ENCODE data around the gene ITCH. TPM values are rescaled to one million over a fixed set of nuclear protein-coding genes. Genes with fewer than 3 reads are reported as not detected.
A peak's percentile ranks its signal among the peaks of the same experiment; 100 is the strongest.
"Not testable (repeated sequence)": the region's sequence is repeated elsewhere in the genome, so short reads cannot be mapped to it uniquely, and the experiment has no call there.

ITCH gene
- polyA plus RNA-seq, 3 donors from 2014 or later, result 27.3 to 72.5 (median 35.7) TPM

- Mint-ChIP-seq H3K27ac (peak overlapping the region; percentile 23 to 90 (median 84)), H3K27me3 (ENCODE audit: low read depth in 3 of 3) (peaks cover 0 to 9% (median 0%) of the 10 kb centered on the region in 3 donors), H3K4me3 (peak overlapping the region in 4 of 5 donors; percentile 14 to 55 (median 32)), H3K9me3 (no peaks in the 10 kb centered on the region), H3K4me1 (peaks cover 61 to 75% of the 10 kb centered on the region in 2 donors), H3K36me3 (peaks cover 11 to 22% (median 15%) of the 10 kb centered on the region in 3 donors)
- DNase-seq, result no peak
These were observed 11.2 kb downstream of the ITCH start for GRCh38 chr20:34374209-34374760.

GRCh38 chr20:34375977-34376430 lies 12.9 kb downstream of the ITCH start:
- Mint-ChIP-seq H3K27me3 (ENCODE audit: low read depth in 3 of 3) (peaks cover 0 to 3% (median 2%) of the 10 kb centered on the region in 3 donors), H3K36me3 (peaks cover 4 to 9% (median 6%) of the 10 kb centered on the region in 3 donors), H3K4me1 (peaks cover 62 to 74% of the 10 kb centered on the region in 2 donors), H3K4me3 (peak overlapping the region; percentile 56 to 67 (median 65)), H3K9me3 (no peaks in the 10 kb centered on the region), H3K27ac (peak overlapping the region; percentile 66 to 90 (median 84))
- DNase-seq, result peak in 2 of 3 donors; percentile 45 to 46

- peak in 1 of 3 donors; percentile 28 for DNase-seq
- H3K27me3 Mint-ChIP-seq (ENCODE audit: low read depth in 3 of 3), result peaks cover 0 to 3% (median 2%) of the 10 kb centered on the region in 3 donors
- peak overlapping the region; percentile 56 to 78 (median 65) for H3K4me3 Mint-ChIP-seq
These were observed 14.2 kb downstream of the ITCH start for GRCh38 chr20:34377072-34377847.

GRCh38 chr20:34382174-34382573 lies 19.1 kb downstream of the ITCH start:
- peaks cover 0 to 3% (median 2%) of the 10 kb centered on the region in 3 donors for H3K36me3 Mint-ChIP-seq
- peak overlapping the region in 5 of 6 donors; percentile 34 to 53 (median 40) for H3K27ac Mint-ChIP-seq

More at GRCh38 chr20:34377072-34377847, 14.2 kb downstream of the ITCH start:
- H3K36me3 Mint-ChIP-seq, result peaks cover 3 to 6% (median 4%) of the 10 kb centered on the region in 3 donors
- no peaks in the 10 kb centered on the region for H3K9me3 Mint-ChIP-seq
- H3K4me1 Mint-ChIP-seq, result peaks cover 71 to 79% of the 10 kb centered on the region in 2 donors
- peak overlapping the region; percentile 66 to 90 (median 86) for H3K27ac Mint-ChIP-seq

GRCh38 chr20:34382877-34383455 lies 19.9 kb downstream of the ITCH start:
- H3K36me3 Mint-ChIP-seq; H3K4me3 Mint-ChIP-seq; H3K27me3 Mint-ChIP-seq (ENCODE audit: low read depth in 3 of 3); H3K9me3 Mint-ChIP-seq; H3K27ac Mint-ChIP-seq; DNase-seq: not testable (repeated sequence)
- H3K4me1 Mint-ChIP-seq, result peaks cover 71 to 72% of the 10 kb centered on the region in 2 donors

More at GRCh38 chr20:34382174-34382573, 19.1 kb downstream of the ITCH start:
- Mint-ChIP-seq H3K9me3 (no peaks in the 10 kb centered on the region), H3K27me3 (ENCODE audit: low read depth in 3 of 3) (peaks cover 0 to 2% (median 0%) of the 10 kb centered on the region in 3 donors), H3K4me3 (peak overlapping the region in 2 of 5 donors; percentile 8 to 17), H3K4me1 (peaks cover 72% of the 10 kb centered on the region in 2 donors)
- no peak for DNase-seq

GRCh38 chr20:34385464-34385863 lies 22.4 kb downstream of the ITCH start:
- Mint-ChIP-seq H3K4me3 (no peak overlapping the region), H3K36me3 (peaks cover 0 to 6% (median 0%) of the 10 kb centered on the region in 3 donors), H3K9me3 (no peaks in the 10 kb centered on the region), H3K27me3 (ENCODE audit: low read depth in 3 of 3) (peaks cover 0 to 4% (median 0%) of the 10 kb centered on the region in 3 donors), H3K27ac (peak overlapping the region; percentile 39 to 87 (median 46)), H3K4me1 (peaks cover 71 to 73% of the 10 kb centered on the region in 2 donors)
- DNase-seq, result no peak

- Mint-ChIP-seq H3K9me3 (no peaks in the 10 kb centered on the region), H3K36me3 (peaks cover under 1 to 10% (median 5%) of the 10 kb centered on the region in 3 donors), H3K4me3 (peak overlapping the region in 2 of 5 donors; percentile 11 to 45), H3K27me3 (ENCODE audit: low read depth in 3 of 3) (peaks cover 0 to 4% (median 0%) of the 10 kb centered on the region in 3 donors), H3K27ac (peak overlapping the region; percentile 28 to 86 (median 68)), H3K4me1 (peaks cover 67 to 79% of the 10 kb centered on the region in 2 donors)
- DNase-seq, result no peak
These were observed 24.9 kb downstream of the ITCH start for GRCh38 chr20:34388000-34388399.

- peak overlapping the region in 4 of 5 donors; percentile 11 to 45 (median 36) for H3K4me3 Mint-ChIP-seq
- DNase-seq, result no peak
- H3K9me3 Mint-ChIP-seq, result no peaks in the 10 kb centered on the region
- peaks cover 0 to 4% (median 0%) of the 10 kb centered on the region in 3 donors for H3K27me3 Mint-ChIP-seq (ENCODE audit: low read depth in 3 of 3)
- H3K4me1 Mint-ChIP-seq, result peaks cover 71 to 85% of the 10 kb centered on the region in 2 donors
- H3K36me3 Mint-ChIP-seq, result peaks cover 5 to 14% (median 5%) of the 10 kb centered on the region in 3 donors
- H3K27ac Mint-ChIP-seq, result peak overlapping the region; percentile 11 to 86 (median 68)
These were observed 25.6 kb downstream of the ITCH start for GRCh38 chr20:34388678-34389077.

- H3K27me3 Mint-ChIP-seq (ENCODE audit: low read depth in 3 of 3), result peaks cover 0 to 4% (median 0%) of the 10 kb centered on the region in 3 donors
- H3K9me3 Mint-ChIP-seq, result no peaks in the 10 kb centered on the region
These were observed 26.3 kb downstream of the ITCH start for GRCh38 chr20:34389206-34389953.

GRCh38 chr20:34389954-34390555 lies 27.0 kb downstream of the ITCH start:
- H3K36me3 Mint-ChIP-seq, result peaks cover 5 to 20% (median 9%) of the 10 kb centered on the region in 3 donors
- DNase-seq, result no peak
- H3K9me3 Mint-ChIP-seq, result no peaks in the 10 kb centered on the region
- H3K4me3 Mint-ChIP-seq, result peak overlapping the region in 2 of 5 donors; percentile 21 to 52
- H3K27ac Mint-ChIP-seq, result peak overlapping the region; percentile 45 to 80 (median 72)
- H3K27me3 Mint-ChIP-seq (ENCODE audit: low read depth in 3 of 3), result peaks cover 0 to 6% (median 0%) of the 10 kb centered on the region in 3 donors
- peaks cover 71 to 91% of the 10 kb centered on the region in 2 donors for H3K4me1 Mint-ChIP-seq

More at GRCh38 chr20:34389206-34389953, 26.3 kb downstream of the ITCH start:
- Mint-ChIP-seq H3K4me1 (peaks cover 71 to 87% of the 10 kb centered on the region in 2 donors), H3K36me3 (peaks cover 5 to 15% (median 5%) of the 10 kb centered on the region in 3 donors), H3K27ac (peak overlapping the region; percentile 45 to 80 (median 72)), H3K4me3 (peak overlapping the region in 3 of 5 donors; percentile 9 to 52 (median 21))
- DNase-seq, result no peak

GRCh38 chr20:34396408-34396807 lies 33.3 kb downstream of the ITCH start:
- Mint-ChIP-seq H3K4me3 (no peak overlapping the region), H3K27me3 (ENCODE audit: low read depth in 3 of 3) (peaks cover 0 to 2% (median 0%) of the 10 kb centered on the region in 3 donors), H3K36me3 (peaks cover 3 to 37% (median 13%) of the 10 kb centered on the region in 3 donors), H3K9me3 (no peaks in the 10 kb centered on the region), H3K27ac (peak overlapping the region in 5 of 6 donors; percentile 4 to 50 (median 19)), H3K4me1 (peaks cover 46 to 72% of the 10 kb centered on the region in 2 donors)
- no peak for DNase-seq

- no peak for DNase-seq
- Mint-ChIP-seq H3K27me3 (ENCODE audit: low read depth in 3 of 3) (peaks cover 0 to 2% (median 0%) of the 10 kb centered on the region in 3 donors), H3K4me1 (peaks cover 48 to 73% of the 10 kb centered on the region in 2 donors), H3K4me3 (no peak overlapping the region), H3K27ac (peak overlapping the region in 4 of 6 donors; percentile 3 to 68 (median 56)), H3K36me3 (peaks cover 3 to 39% (median 13%) of the 10 kb centered on the region in 3 donors), H3K9me3 (no peaks in the 10 kb centered on the region)
These were observed 34.0 kb downstream of the ITCH start for GRCh38 chr20:34397096-34397495.

All from immature natural killer cell (primary cell).